H9 (cell line): ENCODE data around the gene RACGAP1. TPM values are rescaled to one million over a fixed set of nuclear protein-coding genes. Genes with fewer than 3 reads are reported as not detected.

Experiments
- DNase-seq: peaks from one replicate; pipeline ENCODE4 v3.0.0-alpha.2; 2017
- H2AFZ ChIP-seq: one replicate; pipeline ENCODE4 v1.6.1; 2013; ENCODE audit warnings: mild to moderate bottlenecking, low read length, control low read depth, moderate library complexity
- H2AK5ac ChIP-seq: 2 replicates; pipeline ENCODE4 v1.6.1; 2013; ENCODE audit warnings: low read length, control low read depth, mixed read lengths; ENCODE audit not compliant: insufficient read length
- H2BK120ac ChIP-seq: one replicate; pipeline ENCODE4 v1.6.1; 2013; ENCODE audit warnings: low read depth, mild to moderate bottlenecking, low read length, control low read depth, inconsistent platforms; ENCODE audit not compliant: poor library complexity, severe bottlenecking
- H2BK12ac ChIP-seq: 2 replicates; pipeline ENCODE4 v1.6.1; 2013; ENCODE audit warnings: low read length, control low read depth, mixed read lengths, low read depth; ENCODE audit not compliant: insufficient read length
- H2BK15ac ChIP-seq: 2 replicates; pipeline ENCODE4 v1.6.1; 2013; ENCODE audit warnings: low read depth, low read length, control low read depth
- H2BK20ac ChIP-seq: one replicate; pipeline ENCODE4 v1.6.1; 2013; ENCODE audit warnings: low read depth, mild to moderate bottlenecking, low read length, control low read depth, inconsistent platforms; ENCODE audit not compliant: poor library complexity, severe bottlenecking
- H2BK5ac ChIP-seq: 2 replicates; pipeline ENCODE4 v1.6.1; 2013; ENCODE audit warnings: low read length, control low read depth, mixed read lengths; ENCODE audit not compliant: insufficient read length
- H3K14ac ChIP-seq: 2 replicates; pipeline ENCODE4 v1.6.1; 2013; ENCODE audit warnings: low read length, control low read depth; ENCODE audit not compliant: insufficient read depth
- H3K18ac ChIP-seq: 2 replicates; pipeline ENCODE4 v1.6.1; 2013; ENCODE audit warnings: low read depth, mild to moderate bottlenecking, mixed read lengths, low read length, control low read depth; ENCODE audit not compliant: insufficient read length
- H3K23ac ChIP-seq: 2 replicates; pipeline ENCODE4 v1.6.1; 2013; ENCODE audit warnings: low read length, control low read depth, mixed read lengths, low read depth; ENCODE audit not compliant: insufficient read length
- H3K23me2 ChIP-seq: 2 replicates; pipeline ENCODE4 v1.6.1; 2013; ENCODE audit warnings: low read depth, mild to moderate bottlenecking, mixed read lengths, low read length, control low read depth; ENCODE audit not compliant: insufficient read length, poor library complexity, severe bottlenecking
- H3K27ac ChIP-seq: 2 replicates; pipeline ENCODE4 v1.5.1; 2013; ENCODE audit warnings: low read length, control low read depth, mixed read lengths, low read depth; ENCODE audit not compliant: insufficient read length
- H3K27me3 ChIP-seq: 2 replicates; pipeline ENCODE4 v1.6.1; 2013; ENCODE audit warnings: low read length, control low read depth, inconsistent platforms; ENCODE audit not compliant: insufficient read depth
- H3K4ac ChIP-seq: 2 replicates; pipeline ENCODE4 v1.6.1; 2013; ENCODE audit warnings: low read depth, mild to moderate bottlenecking, control low read depth, inconsistent platforms, low read length, moderate library complexity
- H3K4me1 ChIP-seq: 2 replicates; pipeline ENCODE4 v1.6.1; 2013; ENCODE audit warnings: low read length, control low read depth, inconsistent platforms; ENCODE audit not compliant: insufficient read depth
- H3K4me2 ChIP-seq: 2 replicates; pipeline ENCODE4 v1.6.1; 2013; ENCODE audit warnings: low read length, control low read depth, mixed read lengths; ENCODE audit not compliant: insufficient read length, insufficient read depth
- H3K56ac ChIP-seq: 2 replicates; pipeline ENCODE4 v1.6.1; 2013; ENCODE audit warnings: low read depth, mild to moderate bottlenecking, mixed read lengths, low read length, control low read depth; ENCODE audit not compliant: insufficient read length
- H3K79me1 ChIP-seq: 2 replicates; pipeline ENCODE4 v1.6.1; 2013; ENCODE audit warnings: low read depth, mild to moderate bottlenecking, moderate library complexity, low read length, control low read depth, inconsistent platforms; ENCODE audit not compliant: insufficient read depth, poor library complexity, severe bottlenecking
- H3K79me2 ChIP-seq: 2 replicates; pipeline ENCODE4 v1.6.1; 2013; ENCODE audit warnings: low read length, control low read depth, inconsistent platforms; ENCODE audit not compliant: insufficient read depth
- H3K9ac ChIP-seq: 2 replicates; pipeline ENCODE4 v1.6.1; 2013; ENCODE audit warnings: low read length, control low read depth, mixed read lengths; ENCODE audit not compliant: insufficient read length; ENCODE audit errors: extremely low read depth
- H3K9me3 ChIP-seq: one replicate; pipeline ENCODE4 v1.6.1; 2013; ENCODE audit warnings: low read depth, low read length, inconsistent platforms; ENCODE audit not compliant: control insufficient read depth
- H3T11ph ChIP-seq: one replicate; pipeline ENCODE4 v1.6.1; 2013; ENCODE audit warnings: mild to moderate bottlenecking, low read length, control low read depth, inconsistent platforms
- H4K20me1 ChIP-seq: one replicate; pipeline ENCODE4 v1.6.1; 2013; ENCODE audit not compliant: control insufficient read depth, insufficient read length, insufficient read depth
- H4K5ac ChIP-seq: 2 replicates; pipeline ENCODE4 v1.6.1; 2013; ENCODE audit warnings: low read depth, mild to moderate bottlenecking, mixed read lengths, low read length, control low read depth; ENCODE audit not compliant: insufficient read length
- H4K8ac ChIP-seq: replicated peaks from 2 replicates; pipeline ENCODE4 v1.6.1; 2013; ENCODE audit warnings: low read length, control low read depth, mixed read lengths, low read depth; ENCODE audit not compliant: insufficient read length
- H4K91ac ChIP-seq: 2 replicates; pipeline ENCODE4 v1.6.1; 2013; ENCODE audit warnings: low read depth, mild to moderate bottlenecking, moderate library complexity, mixed read lengths, low read length, control low read depth; ENCODE audit not compliant: insufficient read length
- H3K27ac Mint-ChIP-seq, 3 experiments: 2 replicates in 2 of 3; 3 replicates in 1 of 3; pipeline ENCODE4 v1.8.0; 2020 to 2021; ENCODE audit warnings: mixed read lengths in 3 of 3, mild to moderate bottlenecking in 1 of 3, moderate library complexity in 1 of 3
- H3K27me3 Mint-ChIP-seq: 2 replicates; pipeline ENCODE4 v1.8.0; 2021; ENCODE audit warnings: low read depth, mild to moderate bottlenecking, moderate library complexity, mixed read lengths
- H3K36me3 Mint-ChIP-seq, 3 experiments: 2 replicates in 2 of 3; 3 replicates in 1 of 3; pipeline ENCODE4 v1.8.0; 2020 to 2021; ENCODE audit warnings: low read depth in 3 of 3, mixed read lengths in 3 of 3; ENCODE audit not compliant: insufficient read depth in 1 of 3
- H3K4me1 Mint-ChIP-seq, 2 experiments: 2 replicates each; pipeline ENCODE4 v1.8.0; 2020; ENCODE audit warnings: mixed read lengths in 2 of 2
- H3K4me3 Mint-ChIP-seq, 2 experiments: 2 replicates in 1 of 2; 3 replicates in 1 of 2; pipeline ENCODE4 v1.8.0; 2020 to 2021; ENCODE audit warnings: mild to moderate bottlenecking in 2 of 2, mixed read lengths in 2 of 2, moderate library complexity in 1 of 2
- H3K9me3 Mint-ChIP-seq, 2 experiments: 2 replicates in 1 of 2; 3 replicates in 1 of 2; pipeline ENCODE4 v1.8.0; 2020; ENCODE audit warnings: mild to moderate bottlenecking in 2 of 2, mixed read lengths in 2 of 2, moderate library complexity in 1 of 2
- CTCF ChIP-seq: fragments of 200-600 bp; sonication (generic); conservative IDR thresholded peaks from 3 replicates; pipeline ENCODE4 v1.8.0; 2021; ENCODE audit warnings: antibody characterized with exemption, mild to moderate bottlenecking
- WGBS: extraction: QIAGEN DNeasy Blood & Tissue Kit; methylation state at CpG from one replicate; pipeline ENCODE4 v1.1.7; 2013; ENCODE audit warnings: missing lambda C conversion rate, low lambda C conversion rate, mixed read lengths; ENCODE audit not compliant: insufficient read length; ENCODE audit errors: extremely low coverage; 5-methylcytosine and 5-hydroxymethylcytosine counted together
- total RNA-seq: library from RNA; stranded (reverse); gene quantifications from 2 replicates; pipeline ENCODE4 v1.2.1, GENCODE V29; 2021

RACGAP1 gene
- total RNA-seq, 1 experiment from 2014 or later, result 64.8 TPM

- H3K14ac ChIP-seq, result no peak overlapping the region
- no peaks in the 10 kb centered on the region for H3K79me1 ChIP-seq
- no peaks in the 10 kb centered on the region for H3K9me3 ChIP-seq
- H4K20me1 ChIP-seq, result no peaks in the 10 kb centered on the region
- no peak overlapping the region for H2AK5ac ChIP-seq
- no peak overlapping the region for H2BK12ac ChIP-seq
- no peak overlapping the region for H3K18ac ChIP-seq
- H2BK20ac ChIP-seq, result no peak overlapping the region
- H3K23me2 ChIP-seq, result no peaks in the 10 kb centered on the region
- no peak overlapping the region for H3K4me2 ChIP-seq
- H4K8ac ChIP-seq, result no peak overlapping the region
- Mint-ChIP-seq H3K36me3 (no peaks in the 10 kb centered on the region), H3K27me3 (peaks cover 58% of the 10 kb centered on the region), H3K4me1 (peaks cover 11 to 15% of the 10 kb centered on the region in 2 experiments), H3K9me3 (no peaks in the 10 kb centered on the region), H3K4me3 (no peak overlapping the region; a peak in 1 of 5 replicates), H3K27ac (peak overlapping the region in 1 of 3 experiments; percentile 89; a peak in 2 of 7 replicates)
- H3K27ac ChIP-seq, result no peak overlapping the region
- no peak overlapping the region for H3K23ac ChIP-seq
- H2AFZ ChIP-seq, result no peak overlapping the region
- no peak overlapping the region for H2BK120ac ChIP-seq
- no peak overlapping the region for H3T11ph ChIP-seq
- H3K4ac ChIP-seq, result no peak overlapping the region
- H3K27me3 ChIP-seq, result no peaks in the 10 kb centered on the region; the same call in 1 of the 2 replicates
- no peaks in the 10 kb centered on the region for H3K79me2 ChIP-seq
- peak; percentile 99 for TF ChIP-seq CTCF
- H2BK15ac ChIP-seq, result no peak overlapping the region
- H4K91ac ChIP-seq, result no peak overlapping the region
- H3K9ac ChIP-seq, result no peak overlapping the region
- H4K5ac ChIP-seq, result no peak overlapping the region
- no peak overlapping the region for H2BK5ac ChIP-seq
- no CpG with 5 or more reads among the region's 9 CpGs for WGBS
- peak; percentile 97 for DNase-seq
- H3K56ac ChIP-seq, result no peak overlapping the region
- no peaks in the 10 kb centered on the region for H3K4me1 ChIP-seq
Observed at GRCh38 chr12:50039151-50039835, 14.0 kb upstream of the RACGAP1 start.
